Astrocyte of the spinal cord (primary cell): ENCODE results near the gene EGFR.

Source experiments
- DNase-seq: peaks from one replicate; pipeline ENCODE4 v3.0.0; 2011; ENCODE audit warnings: low read depth, low spot score
- H3K4me3 ChIP-seq: 2 replicates; pipeline ENCODE4 v1.5.1; 2011; ENCODE audit warnings: low read depth, mild to moderate bottlenecking, low read length, moderate library complexity
- in situ Hi-C: cut with HindIII; loops from 2 replicates; pipeline ENCODE4 v1.10.0; 2017; ENCODE audit warnings: low sequenced_read_pairs
- TF ChIP-seq, protein P1 (sequence below): IDR thresholded peaks from 2 replicates; pipeline ENCODE4 v1.5.1; 2012; ENCODE audit warnings: low read depth, mild to moderate bottlenecking, low read length, inconsistent platforms

EGFR gene

DNA sequence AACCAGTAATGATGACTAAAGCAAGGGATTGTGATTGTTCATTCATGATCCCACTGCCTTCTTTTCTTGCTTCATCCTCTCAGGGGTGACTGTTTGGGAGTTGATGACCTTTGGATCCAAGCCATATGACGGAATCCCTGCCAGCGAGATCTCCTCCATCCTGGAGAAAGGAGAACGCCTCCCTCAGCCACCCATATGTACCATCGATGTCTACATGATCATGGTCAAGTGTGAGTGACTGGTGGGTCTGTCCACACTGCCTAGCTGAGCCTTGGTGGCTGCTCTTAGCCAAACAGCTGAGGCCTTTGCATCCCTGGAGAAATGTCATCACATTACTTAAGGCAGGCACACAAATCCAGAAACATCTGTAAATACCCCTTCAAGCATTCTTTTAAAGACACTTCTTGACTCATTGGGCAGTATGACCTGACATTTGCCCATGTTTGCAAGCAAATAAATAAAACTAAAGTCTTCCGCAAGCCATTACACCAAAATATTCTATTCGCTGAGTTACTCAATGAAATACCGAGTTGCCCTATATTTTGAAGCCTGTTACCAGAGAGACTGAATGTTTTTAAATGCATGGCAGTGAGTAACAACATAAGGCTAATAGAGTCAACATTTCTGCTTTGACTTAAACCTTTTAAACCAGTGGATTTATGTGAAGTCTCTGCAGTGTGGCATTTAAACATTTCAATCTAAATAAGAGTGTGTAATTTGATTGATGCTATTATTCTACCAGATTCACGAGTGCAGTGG, 180.0 kb downstream of the EGFR start:
- in situ Hi-C loops: no loop called here
- no peak for DNase-seq
- no peak overlapping the region for H3K4me3 ChIP-seq
- TF ChIP-seq, protein P1, sequence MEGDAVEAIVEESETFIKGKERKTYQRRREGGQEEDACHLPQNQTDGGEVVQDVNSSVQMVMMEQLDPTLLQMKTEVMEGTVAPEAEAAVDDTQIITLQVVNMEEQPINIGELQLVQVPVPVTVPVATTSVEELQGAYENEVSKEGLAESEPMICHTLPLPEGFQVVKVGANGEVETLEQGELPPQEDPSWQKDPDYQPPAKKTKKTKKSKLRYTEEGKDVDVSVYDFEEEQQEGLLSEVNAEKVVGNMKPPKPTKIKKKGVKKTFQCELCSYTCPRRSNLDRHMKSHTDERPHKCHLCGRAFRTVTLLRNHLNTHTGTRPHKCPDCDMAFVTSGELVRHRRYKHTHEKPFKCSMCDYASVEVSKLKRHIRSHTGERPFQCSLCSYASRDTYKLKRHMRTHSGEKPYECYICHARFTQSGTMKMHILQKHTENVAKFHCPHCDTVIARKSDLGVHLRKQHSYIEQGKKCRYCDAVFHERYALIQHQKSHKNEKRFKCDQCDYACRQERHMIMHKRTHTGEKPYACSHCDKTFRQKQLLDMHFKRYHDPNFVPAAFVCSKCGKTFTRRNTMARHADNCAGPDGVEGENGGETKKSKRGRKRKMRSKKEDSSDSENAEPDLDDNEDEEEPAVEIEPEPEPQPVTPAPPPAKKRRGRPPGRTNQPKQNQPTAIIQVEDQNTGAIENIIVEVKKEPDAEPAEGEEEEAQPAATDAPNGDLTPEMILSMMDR: no peak

DNA sequence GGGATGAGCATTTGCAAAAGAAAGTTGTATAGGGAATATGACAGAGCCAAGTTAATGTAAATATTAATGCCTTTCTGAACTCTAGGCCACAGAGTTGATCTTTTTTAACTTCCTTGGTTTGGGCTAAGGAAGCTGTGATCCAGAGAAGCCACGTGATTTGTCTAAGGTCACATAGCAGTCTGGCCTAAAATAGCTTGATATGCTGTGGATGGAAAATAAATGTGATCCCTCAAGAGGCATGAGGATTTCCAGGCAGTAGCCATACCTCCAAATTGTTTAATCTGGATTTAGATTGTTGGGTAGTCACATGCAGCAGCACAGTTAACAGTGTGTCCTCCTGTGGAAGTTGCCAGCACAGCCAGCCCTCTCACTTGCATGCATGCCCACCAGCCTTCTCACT, 180.6 kb downstream of the EGFR start:
- no peak overlapping the region for H3K4me3 ChIP-seq
- TF ChIP-seq, protein P1: no peak
- in situ Hi-C loops: no loop called here
- no peak for DNase-seq

DNA sequence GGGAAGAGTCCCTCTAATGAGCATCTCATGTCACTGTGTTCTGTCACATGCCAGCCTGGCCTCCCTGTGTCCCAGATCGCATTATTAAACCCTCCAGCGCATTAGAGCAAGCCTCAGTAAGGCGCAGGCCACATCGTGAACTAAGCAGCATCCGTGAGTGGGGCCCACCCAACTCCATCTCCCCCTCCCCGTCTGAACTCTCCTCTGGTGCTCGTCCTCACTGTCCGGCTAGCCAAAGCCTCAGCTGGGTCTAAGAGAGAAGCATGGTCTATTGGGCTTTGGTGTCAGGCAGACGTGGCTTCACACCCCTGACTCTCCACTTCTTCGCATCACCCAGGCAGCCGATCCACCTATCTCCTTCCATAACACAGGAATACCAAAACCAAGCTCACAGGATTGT, 181.6 kb downstream of the EGFR start:
- H3K4me3 ChIP-seq: no peak overlapping the region
- in situ Hi-C loops: no loop called here
- no peak for DNase-seq
- TF ChIP-seq, protein P1: no peak

DNA sequence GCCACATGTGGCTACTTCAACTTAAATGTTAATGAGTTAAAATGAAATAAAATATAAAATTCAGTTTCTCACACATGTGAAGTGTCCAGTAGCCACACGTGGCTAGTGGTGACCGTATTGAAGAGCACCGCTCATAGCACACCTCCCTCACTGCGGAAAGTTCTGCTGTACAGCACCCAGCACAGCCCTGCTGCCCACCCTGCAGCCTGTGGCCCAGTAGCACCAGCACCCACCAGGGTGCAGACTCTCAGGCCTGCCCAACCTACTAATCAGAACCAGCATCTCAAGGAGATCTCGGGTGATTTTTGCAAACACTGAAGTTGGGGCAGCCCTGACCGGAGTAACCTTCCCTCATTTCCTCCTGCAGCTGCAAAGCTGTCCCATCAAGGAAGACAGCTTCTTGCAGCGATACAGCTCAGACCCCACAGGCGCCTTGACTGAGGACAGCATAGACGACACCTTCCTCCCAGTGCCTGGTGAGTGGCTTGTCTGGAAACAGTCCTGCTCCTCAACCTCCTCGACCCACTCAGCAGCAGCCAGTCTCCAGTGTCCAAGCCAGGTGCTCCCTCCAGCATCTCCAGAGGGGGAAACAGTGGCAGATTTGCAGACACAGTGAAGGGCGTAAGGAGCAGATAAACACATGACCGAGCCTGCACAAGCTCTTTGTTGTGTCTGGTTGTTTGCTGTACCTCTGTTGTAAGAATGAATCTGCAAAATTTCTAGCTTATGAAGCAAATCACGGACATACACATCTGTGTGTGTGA, 183.5 kb downstream of the EGFR start:
- H3K4me3 ChIP-seq: no peak overlapping the region
- in situ Hi-C loops: no loop called here
- no peak for DNase-seq
- TF ChIP-seq, protein P1: no peak

DNA sequence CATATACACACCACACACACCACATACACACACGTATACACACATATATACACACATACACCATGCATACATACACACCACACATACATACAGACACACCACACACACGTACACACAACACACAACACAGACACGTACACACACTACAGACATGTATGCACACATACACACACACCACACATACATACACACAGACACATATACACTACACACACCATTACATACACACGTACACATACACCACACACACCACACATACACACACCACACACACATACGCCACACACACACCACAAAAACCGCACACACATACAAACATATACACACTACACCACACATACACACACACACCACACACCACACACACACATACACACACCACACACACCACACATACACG, 184.5 kb downstream of the EGFR start:
- H3K4me3 ChIP-seq: no peak overlapping the region
- in situ Hi-C loops: no loop called here
- DNase-seq: no peak
- TF ChIP-seq, protein P1: no peak

DNA sequence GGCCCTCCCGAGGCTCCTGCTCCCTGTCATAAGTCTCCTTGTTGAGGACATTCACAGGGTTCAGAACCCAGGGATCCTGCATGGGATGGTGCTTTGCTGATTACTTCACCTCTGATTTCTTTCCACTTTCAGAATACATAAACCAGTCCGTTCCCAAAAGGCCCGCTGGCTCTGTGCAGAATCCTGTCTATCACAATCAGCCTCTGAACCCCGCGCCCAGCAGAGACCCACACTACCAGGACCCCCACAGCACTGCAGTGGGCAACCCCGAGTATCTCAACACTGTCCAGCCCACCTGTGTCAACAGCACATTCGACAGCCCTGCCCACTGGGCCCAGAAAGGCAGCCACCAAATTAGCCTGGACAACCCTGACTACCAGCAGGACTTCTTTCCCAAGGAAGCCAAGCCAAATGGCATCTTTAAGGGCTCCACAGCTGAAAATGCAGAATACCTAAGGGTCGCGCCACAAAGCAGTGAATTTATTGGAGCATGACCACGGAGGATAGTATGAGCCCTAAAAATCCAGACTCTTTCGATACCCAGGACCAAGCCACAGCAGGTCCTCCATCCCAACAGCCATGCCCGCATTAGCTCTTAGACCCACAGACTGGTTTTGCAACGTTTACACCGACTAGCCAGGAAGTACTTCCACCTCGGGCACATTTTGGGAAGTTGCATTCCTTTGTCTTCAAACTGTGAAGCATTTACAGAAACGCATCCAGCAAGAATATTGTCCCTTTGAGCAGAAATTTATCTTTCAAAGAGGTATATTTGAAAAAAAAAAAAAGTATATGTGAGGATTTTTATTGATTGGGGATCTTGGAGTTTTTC, 186.5 kb downstream of the EGFR start:
- in situ Hi-C loops: no loop called here
- TF ChIP-seq, protein P1: no peak
- H3K4me3 ChIP-seq: no peak overlapping the region
- DNase-seq: no peak
